SU-DHL-6 (cell line): ENCODE measurements around the gene PRKN.

Source experiments
- EZH2phosphoT487 ChIP-seq: fragments of 200-600 bp; sonication (generic), shearing (Covaris generic); conservative IDR thresholded peaks from 2 replicates; pipeline ENCODE4 v1.6.1; 2018; ENCODE audit warnings: mild to moderate bottlenecking, antibody characterized with exemption, low read length, moderate library complexity, mixed read lengths
- TF ChIP-seq, protein P1 (sequence below): fragments of 200-600 bp; sonication (generic); IDR thresholded peaks from one replicate; pipeline ENCODE4 v1.5.1; 2017; ENCODE audit warnings: antibody characterized with exemption, mild to moderate bottlenecking, low read length, moderate library complexity; ENCODE audit not compliant: insufficient read depth, poor library complexity, severe bottlenecking

DNA sequence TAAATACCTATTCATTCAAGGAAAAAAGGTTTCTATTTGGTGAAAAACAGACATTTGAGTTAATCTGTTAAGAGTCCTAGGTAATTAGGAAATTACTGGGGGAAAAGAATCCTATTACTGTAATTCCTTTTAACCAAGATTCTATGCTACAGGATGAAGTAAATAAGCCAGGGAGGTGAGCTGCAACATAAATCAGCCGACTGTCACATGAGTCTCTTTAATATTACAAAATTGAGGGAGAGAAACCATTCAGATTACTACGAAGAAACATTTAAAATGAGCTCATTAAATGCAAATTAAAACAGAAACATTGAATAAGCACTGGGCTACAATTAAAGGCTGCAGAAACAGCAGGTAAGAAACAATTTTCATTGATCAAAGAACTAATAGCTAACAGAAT, 5.3 kb downstream of the PRKN start:
- TF ChIP-seq, protein P1, sequence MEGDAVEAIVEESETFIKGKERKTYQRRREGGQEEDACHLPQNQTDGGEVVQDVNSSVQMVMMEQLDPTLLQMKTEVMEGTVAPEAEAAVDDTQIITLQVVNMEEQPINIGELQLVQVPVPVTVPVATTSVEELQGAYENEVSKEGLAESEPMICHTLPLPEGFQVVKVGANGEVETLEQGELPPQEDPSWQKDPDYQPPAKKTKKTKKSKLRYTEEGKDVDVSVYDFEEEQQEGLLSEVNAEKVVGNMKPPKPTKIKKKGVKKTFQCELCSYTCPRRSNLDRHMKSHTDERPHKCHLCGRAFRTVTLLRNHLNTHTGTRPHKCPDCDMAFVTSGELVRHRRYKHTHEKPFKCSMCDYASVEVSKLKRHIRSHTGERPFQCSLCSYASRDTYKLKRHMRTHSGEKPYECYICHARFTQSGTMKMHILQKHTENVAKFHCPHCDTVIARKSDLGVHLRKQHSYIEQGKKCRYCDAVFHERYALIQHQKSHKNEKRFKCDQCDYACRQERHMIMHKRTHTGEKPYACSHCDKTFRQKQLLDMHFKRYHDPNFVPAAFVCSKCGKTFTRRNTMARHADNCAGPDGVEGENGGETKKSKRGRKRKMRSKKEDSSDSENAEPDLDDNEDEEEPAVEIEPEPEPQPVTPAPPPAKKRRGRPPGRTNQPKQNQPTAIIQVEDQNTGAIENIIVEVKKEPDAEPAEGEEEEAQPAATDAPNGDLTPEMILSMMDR: no peak
- TF ChIP-seq EZH2phosphoT487: no peak
